VCaP (cell line): Measurements from ENCODE around the gene ZDHHC6.

ENCODE experiments used
- H3K27ac ChIP-seq: fragments of 450-650 bp; 2 replicates; pipeline ENCODE4 v1.5.1; 2017
- CTCF ChIP-seq: fragments of 450-650 bp; conservative IDR thresholded peaks from 2 replicates; pipeline ENCODE4 v1.5.1; 2017; ENCODE audit warnings: mild to moderate bottlenecking, moderate library complexity

ZDHHC6 gene

DNA sequence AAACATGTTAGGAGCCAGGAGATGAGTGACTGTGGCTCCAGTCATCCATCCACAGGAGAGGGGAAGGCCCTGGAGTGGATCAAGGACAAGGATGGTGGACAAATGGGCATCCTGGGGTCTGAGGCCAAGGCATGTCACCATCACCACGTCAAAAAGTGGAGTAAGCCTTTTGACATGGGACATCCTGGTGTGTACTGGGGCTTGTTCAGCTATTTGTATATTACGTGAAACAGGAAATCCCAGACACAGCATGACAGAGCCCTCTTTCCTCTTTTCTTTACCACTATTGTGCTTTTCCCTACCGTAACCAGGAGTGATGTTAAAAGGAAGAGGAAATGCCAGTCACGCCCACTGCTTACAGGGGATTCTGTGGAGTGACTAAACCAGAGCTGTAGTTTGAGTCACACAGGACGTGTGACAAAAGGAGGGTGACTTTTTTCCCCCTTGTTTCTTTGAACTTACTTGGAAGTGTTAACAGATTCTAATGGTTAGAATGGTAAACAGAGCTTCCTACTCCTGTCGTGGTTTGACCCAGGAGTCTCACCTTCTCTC, 57.4 kb downstream of the ZDHHC6 start:
- no peak for TF ChIP-seq CTCF
- H3K27ac ChIP-seq = peak overlapping the region; percentile 97

DNA sequence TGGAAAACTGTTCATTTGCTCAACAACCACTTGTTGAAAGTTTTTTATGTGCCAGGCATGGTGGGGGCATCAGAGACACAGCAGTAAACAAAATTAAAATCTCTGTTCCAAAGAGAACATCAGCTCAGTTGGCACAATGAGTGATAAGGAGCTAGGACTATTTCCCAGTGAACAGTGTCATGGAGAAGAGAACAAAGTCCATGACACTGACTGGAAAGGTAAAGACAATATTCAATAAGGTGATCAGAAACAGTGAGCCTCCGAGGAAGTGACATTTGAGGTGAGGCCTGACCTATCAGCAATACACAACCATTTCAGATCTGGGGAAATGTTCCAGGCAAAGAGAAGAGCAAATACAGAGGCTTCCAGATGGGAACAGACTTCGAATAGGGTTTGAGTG, 58.2 kb downstream of the ZDHHC6 start:
- H3K27ac ChIP-seq = peak overlapping the region; percentile 97; the same call in 1 of the 2 replicates
- no peak for TF ChIP-seq CTCF

DNA sequence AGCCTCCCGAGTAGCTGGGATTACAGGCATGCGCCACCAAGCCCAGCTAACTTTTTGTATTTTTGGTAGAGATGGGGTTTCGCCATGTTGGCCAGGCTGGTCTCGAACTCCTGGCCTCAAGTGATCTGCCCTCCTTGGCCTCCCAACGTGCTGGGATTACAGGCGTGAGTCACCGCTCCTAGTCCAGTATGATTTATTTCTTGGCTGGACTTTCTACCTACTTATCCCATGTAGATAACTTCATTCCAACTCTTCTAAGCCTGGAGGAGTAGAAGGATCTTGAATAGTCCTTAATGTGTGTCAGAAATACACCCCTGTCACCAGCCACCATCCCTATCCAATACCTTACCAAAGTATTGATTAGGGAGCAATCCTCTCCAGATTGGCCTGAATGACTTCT, 58.7 kb downstream of the ZDHHC6 start:
- H3K27ac ChIP-seq = peak overlapping the region; percentile 97; the same call in 1 of the 2 replicates

DNA sequence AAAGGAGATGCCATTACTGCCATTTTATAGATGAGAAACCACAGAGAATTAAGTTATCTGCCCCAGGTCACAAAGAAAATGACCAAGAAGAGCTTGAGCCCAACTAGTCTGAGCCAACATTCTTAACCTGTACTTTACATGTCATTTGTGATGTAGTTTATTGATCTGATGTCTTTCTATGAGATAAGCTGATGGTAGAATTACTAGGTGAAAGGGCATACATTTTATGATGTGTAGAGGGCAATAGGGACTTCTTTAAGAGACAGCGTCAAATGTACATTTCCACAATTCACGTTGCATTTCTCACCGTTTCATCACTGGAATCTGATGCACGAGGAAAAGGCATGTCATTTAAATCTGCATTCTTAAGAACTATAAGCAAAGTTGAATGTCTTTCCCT, 61.5 kb downstream of the ZDHHC6 start:
- no peak for TF ChIP-seq CTCF
- no peak overlapping the region for H3K27ac ChIP-seq

DNA sequence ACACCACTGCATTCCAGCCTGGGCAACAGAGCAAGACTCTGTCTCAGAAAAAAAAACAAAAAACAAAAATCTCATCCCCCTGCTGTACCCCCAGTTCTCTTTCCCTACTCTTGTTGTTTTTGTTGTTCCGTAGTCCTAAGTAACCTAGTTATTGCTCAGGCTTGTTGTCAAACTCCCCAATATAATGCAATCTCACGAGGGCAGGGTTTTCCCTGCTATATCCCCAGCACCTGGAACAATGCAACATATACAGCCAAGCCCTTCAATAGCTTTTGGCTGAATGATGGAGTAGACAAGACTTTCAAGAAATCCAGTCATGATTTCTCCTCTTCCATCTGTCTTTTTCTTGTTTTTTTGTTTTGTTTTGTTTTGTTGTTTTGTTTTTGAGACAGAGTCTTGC, 62.6 kb downstream of the ZDHHC6 start:
- no peak for TF ChIP-seq CTCF
- no peak overlapping the region for H3K27ac ChIP-seq

DNA sequence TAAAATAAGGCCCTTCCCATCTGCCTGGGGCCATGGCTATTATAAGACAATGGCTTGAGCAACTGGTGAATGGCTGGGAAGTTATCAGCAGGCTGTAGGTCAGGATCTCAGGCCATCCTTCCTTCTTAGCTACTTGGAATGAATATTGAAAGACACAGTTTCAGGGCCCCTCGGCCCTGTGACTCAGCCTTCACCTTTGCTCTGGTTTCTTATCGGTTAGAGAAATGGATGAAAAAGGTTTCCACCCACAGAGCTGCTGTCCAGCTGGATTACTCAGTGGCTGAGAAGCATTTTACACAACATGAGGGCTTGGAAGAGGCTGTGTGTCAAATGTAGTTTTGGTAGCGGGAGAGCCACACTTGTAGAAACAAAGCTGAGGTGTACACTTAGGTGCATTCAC, 63.4 kb downstream of the ZDHHC6 start:
- no peak for TF ChIP-seq CTCF
- H3K27ac ChIP-seq = no peak overlapping the region

GRCh38 chr10:112382515-112383235, 64.0 kb downstream of the ZDHHC6 start:
- no peak overlapping the region for H3K27ac ChIP-seq
- no peak for TF ChIP-seq CTCF
